ENCODE data around the gene STX11.

STX11 gene

DNA sequence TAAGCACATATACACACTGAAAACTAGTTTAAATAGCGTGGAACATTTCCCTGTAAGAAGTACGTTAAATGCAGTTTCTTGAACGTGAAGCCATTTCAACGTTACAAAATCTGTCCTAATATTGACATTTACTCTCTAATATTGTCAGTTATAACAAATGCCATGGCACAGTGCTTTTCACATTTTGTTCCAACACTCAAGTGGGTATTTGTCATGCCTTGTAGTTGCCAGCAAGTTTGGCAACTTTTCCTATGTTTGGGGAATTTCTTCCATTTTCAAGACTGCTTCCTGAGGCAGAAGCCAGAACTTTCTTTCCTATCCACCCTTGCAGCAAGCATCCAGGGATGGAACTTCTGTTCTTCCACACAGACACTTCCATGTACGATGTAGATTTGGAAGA, 63.0 kb downstream of the STX11 start:
- no peak overlapping the region for H3K4me3 ChIP-seq (replicated peaks; ENCODE audit: insufficient read depth, low read length)
- no peak for DNase-seq (ENCODE audit: low read depth in 1 of 2, low spot score in 1 of 2)
- H3K27me3 ChIP-seq (ENCODE audit: insufficient read depth, poor library complexity, severe bottlenecking), result no peaks in the 10 kb centered on the region
- no peak for TF ChIP-seq POLR2AphosphoS5 (IDR thresholded peaks at IDR 0.05; ENCODE audit: low read depth)
- H3K27ac ChIP-seq (replicated peaks), result no peak overlapping the region

DNA sequence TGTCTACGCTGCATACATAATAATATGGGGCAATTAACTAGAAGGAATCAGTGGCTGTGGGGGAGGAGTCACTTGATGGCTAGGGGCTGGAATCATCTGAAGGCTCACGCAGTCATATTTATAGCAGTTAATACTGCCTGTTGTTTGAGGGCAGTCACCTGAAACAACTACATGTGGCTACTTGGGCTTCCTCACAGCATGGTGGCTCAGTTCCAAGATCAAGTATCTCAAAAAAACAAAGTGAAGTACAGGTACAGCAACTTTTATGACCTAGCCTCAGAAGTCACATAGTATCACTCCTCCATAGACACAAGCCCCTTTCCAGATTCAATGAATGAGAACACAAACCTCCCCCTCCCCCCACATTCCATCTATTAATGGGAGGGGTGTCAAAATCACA, 63.7 kb downstream of the STX11 start:
- no peak overlapping the region for H3K27ac ChIP-seq (replicated peaks)

DNA sequence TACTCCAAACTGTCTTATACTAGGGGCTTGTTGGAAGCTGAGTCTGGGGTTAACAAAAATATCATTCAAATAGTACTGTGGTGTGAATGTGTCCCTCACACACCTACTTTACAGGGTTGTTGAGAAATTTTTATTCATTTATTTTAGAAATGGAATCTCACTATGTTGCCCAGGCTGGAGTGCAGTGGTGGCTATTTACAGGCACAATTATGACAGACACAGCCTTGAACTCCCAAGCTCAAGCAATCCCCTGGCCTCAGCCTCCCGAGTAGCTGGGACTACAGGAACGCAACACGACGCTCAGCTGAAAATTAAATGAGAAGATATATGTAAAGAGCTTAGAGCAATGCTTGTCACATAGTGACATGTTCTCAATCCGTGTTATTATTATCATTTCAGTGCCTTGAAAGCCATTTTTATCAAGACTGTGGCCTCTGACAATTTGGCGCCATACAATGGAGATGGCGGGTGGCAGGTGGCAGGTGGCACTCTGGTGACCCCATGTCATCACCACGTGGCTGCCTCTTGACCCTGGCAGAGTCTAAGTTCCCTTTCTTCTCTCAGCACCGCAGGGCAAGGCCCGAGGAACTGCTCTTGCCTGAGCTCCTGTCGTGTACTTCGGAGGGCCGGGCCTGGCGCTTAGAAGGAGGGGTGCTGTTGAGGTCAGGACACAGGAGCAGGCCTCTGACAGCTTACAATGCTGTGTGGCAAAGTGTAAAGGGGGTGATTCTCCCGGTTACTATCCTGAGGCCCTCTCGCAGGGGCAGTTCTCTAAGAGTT, 64.5 kb downstream of the STX11 start:
- Histone ChIP-seq H3K27me3 (ENCODE audit: insufficient read depth, poor library complexity, severe bottlenecking) (no peaks in the 10 kb centered on the region), H3K27ac (replicated peaks) (peak overlapping the region; percentile 98), H3K4me3 (replicated peaks; ENCODE audit: insufficient read depth, low read length) (no peak overlapping the region)
- peak; percentile 64 to 71 for DNase-seq (ENCODE audit: low read depth in 1 of 2, low spot score in 1 of 2)
- TF ChIP-seq POLR2AphosphoS5 (IDR thresholded peaks at IDR 0.05; ENCODE audit: low read depth) (peak; percentile 22; the same call in 1 of the 2 replicates), SPI1 (IDR thresholded peaks at IDR 0.05; ENCODE audit: borderline replicate concordance, low read depth) (no peak), GABPA (IDR thresholded peaks at IDR 0.05; ENCODE audit: low read depth) (no peak)
- TF ChIP-seq, protein P1, sequence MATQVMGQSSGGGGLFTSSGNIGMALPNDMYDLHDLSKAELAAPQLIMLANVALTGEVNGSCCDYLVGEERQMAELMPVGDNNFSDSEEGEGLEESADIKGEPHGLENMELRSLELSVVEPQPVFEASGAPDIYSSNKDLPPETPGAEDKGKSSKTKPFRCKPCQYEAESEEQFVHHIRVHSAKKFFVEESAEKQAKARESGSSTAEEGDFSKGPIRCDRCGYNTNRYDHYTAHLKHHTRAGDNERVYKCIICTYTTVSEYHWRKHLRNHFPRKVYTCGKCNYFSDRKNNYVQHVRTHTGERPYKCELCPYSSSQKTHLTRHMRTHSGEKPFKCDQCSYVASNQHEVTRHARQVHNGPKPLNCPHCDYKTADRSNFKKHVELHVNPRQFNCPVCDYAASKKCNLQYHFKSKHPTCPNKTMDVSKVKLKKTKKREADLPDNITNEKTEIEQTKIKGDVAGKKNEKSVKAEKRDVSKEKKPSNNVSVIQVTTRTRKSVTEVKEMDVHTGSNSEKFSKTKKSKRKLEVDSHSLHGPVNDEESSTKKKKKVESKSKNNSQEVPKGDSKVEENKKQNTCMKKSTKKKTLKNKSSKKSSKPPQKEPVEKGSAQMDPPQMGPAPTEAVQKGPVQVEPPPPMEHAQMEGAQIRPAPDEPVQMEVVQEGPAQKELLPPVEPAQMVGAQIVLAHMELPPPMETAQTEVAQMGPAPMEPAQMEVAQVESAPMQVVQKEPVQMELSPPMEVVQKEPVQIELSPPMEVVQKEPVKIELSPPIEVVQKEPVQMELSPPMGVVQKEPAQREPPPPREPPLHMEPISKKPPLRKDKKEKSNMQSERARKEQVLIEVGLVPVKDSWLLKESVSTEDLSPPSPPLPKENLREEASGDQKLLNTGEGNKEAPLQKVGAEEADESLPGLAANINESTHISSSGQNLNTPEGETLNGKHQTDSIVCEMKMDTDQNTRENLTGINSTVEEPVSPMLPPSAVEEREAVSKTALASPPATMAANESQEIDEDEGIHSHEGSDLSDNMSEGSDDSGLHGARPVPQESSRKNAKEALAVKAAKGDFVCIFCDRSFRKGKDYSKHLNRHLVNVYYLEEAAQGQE (IDR thresholded peaks at IDR 0.05; ENCODE audit: insufficient replicate concordance, low read depth), result no peak
- TF ChIP-seq, protein P2, sequence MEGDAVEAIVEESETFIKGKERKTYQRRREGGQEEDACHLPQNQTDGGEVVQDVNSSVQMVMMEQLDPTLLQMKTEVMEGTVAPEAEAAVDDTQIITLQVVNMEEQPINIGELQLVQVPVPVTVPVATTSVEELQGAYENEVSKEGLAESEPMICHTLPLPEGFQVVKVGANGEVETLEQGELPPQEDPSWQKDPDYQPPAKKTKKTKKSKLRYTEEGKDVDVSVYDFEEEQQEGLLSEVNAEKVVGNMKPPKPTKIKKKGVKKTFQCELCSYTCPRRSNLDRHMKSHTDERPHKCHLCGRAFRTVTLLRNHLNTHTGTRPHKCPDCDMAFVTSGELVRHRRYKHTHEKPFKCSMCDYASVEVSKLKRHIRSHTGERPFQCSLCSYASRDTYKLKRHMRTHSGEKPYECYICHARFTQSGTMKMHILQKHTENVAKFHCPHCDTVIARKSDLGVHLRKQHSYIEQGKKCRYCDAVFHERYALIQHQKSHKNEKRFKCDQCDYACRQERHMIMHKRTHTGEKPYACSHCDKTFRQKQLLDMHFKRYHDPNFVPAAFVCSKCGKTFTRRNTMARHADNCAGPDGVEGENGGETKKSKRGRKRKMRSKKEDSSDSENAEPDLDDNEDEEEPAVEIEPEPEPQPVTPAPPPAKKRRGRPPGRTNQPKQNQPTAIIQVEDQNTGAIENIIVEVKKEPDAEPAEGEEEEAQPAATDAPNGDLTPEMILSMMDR (IDR thresholded peaks at IDR 0.05; ENCODE audit: insufficient read depth, low read length), result no peak

More for the DNA sequence above, 63.7 kb downstream of the STX11 start:
- Histone ChIP-seq H3K4me3 (replicated peaks; ENCODE audit: insufficient read depth, low read length) (no peak overlapping the region), H3K27me3 (ENCODE audit: insufficient read depth, poor library complexity, severe bottlenecking) (no peaks in the 10 kb centered on the region)
- DNase-seq (ENCODE audit: low read depth in 1 of 2, low spot score in 1 of 2), result no peak
- no peak for TF ChIP-seq SPI1 (IDR thresholded peaks at IDR 0.05; ENCODE audit: borderline replicate concordance, low read depth)
- TF ChIP-seq, protein P1 (IDR thresholded peaks at IDR 0.05; ENCODE audit: insufficient replicate concordance, low read depth), result no peak
- TF ChIP-seq GABPA (IDR thresholded peaks at IDR 0.05; ENCODE audit: low read depth), result no peak

DNA sequence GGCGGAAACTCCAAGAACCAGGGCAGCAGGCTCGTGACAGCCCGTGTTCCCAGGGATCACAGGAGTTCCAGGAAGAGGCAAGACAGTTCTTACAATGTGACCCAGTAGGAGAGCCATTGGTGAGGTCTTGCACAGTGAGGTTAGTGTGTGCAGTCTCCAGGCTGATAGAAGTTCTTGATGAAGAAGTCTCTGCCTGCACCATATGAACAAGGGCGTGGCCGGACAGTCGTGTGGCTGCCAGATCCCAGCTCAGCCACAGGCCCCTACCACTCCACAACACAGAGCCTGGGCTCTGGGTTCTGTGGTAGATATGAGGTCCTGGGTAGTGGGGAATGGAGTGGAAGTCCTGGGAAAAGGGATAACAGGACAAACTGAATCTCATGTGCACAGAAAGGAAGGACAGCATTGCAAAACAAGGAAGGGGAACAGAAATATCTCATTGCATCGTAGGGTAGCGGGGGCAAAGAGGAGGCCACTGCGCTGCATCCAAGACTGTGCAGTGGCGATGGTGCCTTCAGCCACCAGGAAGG, 65.2 kb downstream of the STX11 start:
- TF ChIP-seq SPI1 (IDR thresholded peaks at IDR 0.05; ENCODE audit: borderline replicate concordance, low read depth), result peak; percentile 40; the same call in 1 of the 2 replicates
- TF ChIP-seq, protein P1 (IDR thresholded peaks at IDR 0.05; ENCODE audit: insufficient replicate concordance, low read depth), result no peak
- peak; percentile 38 to 71 for DNase-seq (ENCODE audit: low read depth in 1 of 2, low spot score in 1 of 2)
- H3K4me3 ChIP-seq (replicated peaks; ENCODE audit: insufficient read depth, low read length), result peak overlapping the region; percentile 52
- H3K27me3 ChIP-seq (ENCODE audit: insufficient read depth, poor library complexity, severe bottlenecking), result no peaks in the 10 kb centered on the region
- peak overlapping the region; percentile 98 for H3K27ac ChIP-seq (replicated peaks)

Measured in HL-60 (cell line).